LNCAP (cell line): ENCODE measurements around the gene PCIF1.

Source experiments
- TF ChIP-seq, protein P1 (sequence below): fragments of 450-650 bp; IDR thresholded peaks from 2 replicates; pipeline ENCODE4 v1.5.1; 2017; ENCODE audit warnings: mild to moderate bottlenecking

Gene PCIF1

GRCh38 chr20:45962031-45962755 is 27.7 kb downstream of the PCIF1 start:
- TF ChIP-seq, protein P1, sequence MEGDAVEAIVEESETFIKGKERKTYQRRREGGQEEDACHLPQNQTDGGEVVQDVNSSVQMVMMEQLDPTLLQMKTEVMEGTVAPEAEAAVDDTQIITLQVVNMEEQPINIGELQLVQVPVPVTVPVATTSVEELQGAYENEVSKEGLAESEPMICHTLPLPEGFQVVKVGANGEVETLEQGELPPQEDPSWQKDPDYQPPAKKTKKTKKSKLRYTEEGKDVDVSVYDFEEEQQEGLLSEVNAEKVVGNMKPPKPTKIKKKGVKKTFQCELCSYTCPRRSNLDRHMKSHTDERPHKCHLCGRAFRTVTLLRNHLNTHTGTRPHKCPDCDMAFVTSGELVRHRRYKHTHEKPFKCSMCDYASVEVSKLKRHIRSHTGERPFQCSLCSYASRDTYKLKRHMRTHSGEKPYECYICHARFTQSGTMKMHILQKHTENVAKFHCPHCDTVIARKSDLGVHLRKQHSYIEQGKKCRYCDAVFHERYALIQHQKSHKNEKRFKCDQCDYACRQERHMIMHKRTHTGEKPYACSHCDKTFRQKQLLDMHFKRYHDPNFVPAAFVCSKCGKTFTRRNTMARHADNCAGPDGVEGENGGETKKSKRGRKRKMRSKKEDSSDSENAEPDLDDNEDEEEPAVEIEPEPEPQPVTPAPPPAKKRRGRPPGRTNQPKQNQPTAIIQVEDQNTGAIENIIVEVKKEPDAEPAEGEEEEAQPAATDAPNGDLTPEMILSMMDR = no peak

GRCh38 chr20:45963059-45964005 is 28.8 kb downstream of the PCIF1 start:
- TF ChIP-seq, protein P1 = peak; percentile 38; the same call in 1 of the 2 replicates

- TF ChIP-seq, protein P1 = no peak
Observed at GRCh38 chr20:45964006-45964400, 29.5 kb downstream of the PCIF1 start.

GRCh38 chr20:45965169-45966002 is 30.9 kb downstream of the PCIF1 start:
- TF ChIP-seq, protein P1 = no peak

DNA sequence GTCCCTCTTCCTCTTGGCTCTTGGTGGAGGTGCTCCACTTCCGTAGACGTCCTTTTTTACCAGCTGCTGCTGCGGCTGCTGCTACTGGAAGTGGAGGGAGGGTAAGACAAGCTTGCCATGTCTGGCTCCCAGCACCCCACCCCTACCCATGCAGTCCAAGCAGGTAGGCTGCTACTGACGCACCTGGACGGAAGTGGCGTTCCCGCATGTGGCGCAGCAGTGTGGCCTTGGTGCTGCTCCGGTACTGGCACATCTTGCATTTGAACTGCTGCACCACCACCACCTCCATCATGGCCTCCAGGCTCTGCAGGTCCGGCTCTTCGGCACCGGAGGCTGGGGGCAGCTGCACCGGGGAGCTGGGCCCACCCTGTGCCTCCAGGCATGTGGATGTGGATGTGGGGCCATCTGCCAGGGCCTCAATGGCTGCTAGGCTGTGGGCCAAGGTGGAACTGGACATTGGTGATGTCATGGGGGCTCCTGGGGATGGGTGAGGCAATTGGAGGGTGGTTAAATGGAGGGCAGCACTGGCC is 33.1 kb downstream of the PCIF1 start:
- TF ChIP-seq, protein P1 = no peak

- TF ChIP-seq, protein P1 = no peak
Observed at GRCh38 chr20:45968081-45968671, 33.7 kb downstream of the PCIF1 start.
